Heart right ventricle (tissue), 16 donors: Measurements from ENCODE around the gene PBXIP1. TPM values are rescaled to one million over a fixed set of nuclear protein-coding genes. Genes with fewer than 3 reads are reported as not detected.
"Not testable (repeated sequence)": the region's sequence is repeated elsewhere in the genome, so short reads cannot be mapped to it uniquely, and the experiment has no call there.

ENCODE experiments used
- ATAC-seq, 8 donors: fragments of 200-7000 bp; cut with Tn5 transposase; one replicate each; pipeline ENCODE4 v1.9.1; 2020; ENCODE audit warnings: mild to moderate bottlenecking in 8 of 8, moderate library complexity in 8 of 8, moderate number of reproducible peaks in 1 of 8
- DNase-seq, 2 donors: peaks; one replicate each; pipeline ENCODE4 v3.0.0-alpha.2; 2020
- H3K27ac ChIP-seq, 10 donors: fragments of 200-600 bp; sonication (generic) in 2 of 10; one replicate each; pipeline versions ENCODE4 v1.5.0 to v1.8.0; 2020 to 2022; ENCODE audit warnings: mild to moderate bottlenecking in 3 of 10
- H3K27me3 ChIP-seq, 7 donors: fragments of 200-600 bp; one replicate each; pipeline ENCODE4 v1.8.0; 2021 to 2022; ENCODE audit warnings: mild to moderate bottlenecking in 2 of 7
- H3K36me3 ChIP-seq, 9 donors: fragments of 200-600 bp; sonication (generic) in 1 of 9; one replicate each; pipeline versions ENCODE4 v1.5.0 to v1.8.0; 2020 to 2022; ENCODE audit warnings: mild to moderate bottlenecking in 2 of 9
- H3K4me1 ChIP-seq, 9 donors: fragments of 200-600 bp; sonication (generic) in 1 of 9; one replicate each; pipeline versions ENCODE4 v1.5.0 to v1.8.0; 2020 to 2022; ENCODE audit warnings: mild to moderate bottlenecking in 4 of 9
- H3K4me3 ChIP-seq, 10 donors: fragments of 200-600 bp; sonication (generic) in 2 of 10; one replicate each; pipeline versions ENCODE4 v1.5.0 to v1.8.0; 2020 to 2022; ENCODE audit warnings: mild to moderate bottlenecking in 7 of 10, moderate library complexity in 2 of 10
- H3K9me3 ChIP-seq, 11 donors: fragments of 200-600 bp in 10 of 11; sonication (generic) in 2 of 11; one replicate each; pipeline versions ENCODE4 v1.5.0 to v1.8.0; 2013 to 2022; ENCODE audit warnings: mild to moderate bottlenecking in 2 of 11, control low read depth in 1 of 11, moderate library complexity in 1 of 11
- WGBS, 2 donors: extraction: QIAGEN DNeasy Blood & Tissue Kit; methylation state at CpG; one replicate each; pipeline ENCODE4 v1.1.7; 2013; ENCODE audit warnings: inconsistent platforms in 1 of 2; 5-methylcytosine and 5-hydroxymethylcytosine counted together
- intact Hi-C, 10 donors: fragments of 100-400 bp; cut with DNase I; formaldehyde crosslinking; loops; one replicate each; pipeline versions ENCODE4 v1.11.1 to v1.14.2; 2022
- polyA plus RNA-seq, 2 donors: library from polyadenylated mRNA; stranded (reverse); fragments of 200-250 nt; gene quantifications; one replicate each; pipeline ENCODE4 v1.2.3, GENCODE V29; 2013
- total RNA-seq, 10 donors: library from RNA; stranded (reverse); fragmentation: NEBNext Ultra II Directional in 3 of 10; extraction: Animal tissue kit (Norgen Biotek cat#: 25700) in 3 of 10; gene quantifications; one replicate each; pipeline versions ENCODE4 v1.2.1 to v1.2.4, GENCODE V29; 2021 to 2023
- TF ChIP-seq, protein P1 (sequence below), 9 donors: fragments of 200-600 bp; sonication (generic) in 2 of 9; IDR thresholded peaks; one replicate each; pipeline versions ENCODE4 v1.5.0 to v1.8.0; 2021 to 2022; ENCODE audit warnings: antibody characterized with exemption in 9 of 9, mild to moderate bottlenecking in 5 of 9, moderate library complexity in 1 of 9
- donor health status: Arrhythmogenic right ventricular cardiomyopathy.
- donor health status: ischemic (EF 13 %, LVEDD 7.1; RV severe dilation, severe dysfunction).
- donor health status: healthy with polysubstance abuse.
- donor health status: DM: no; HTN: yes; CAD: no.
- donor health status: DM: no; HTN: no; CAD: no.
- donor health status: ischemic (EF 25% LVEDD 6.9; RV normal size, moderate dysfunction).
- donor health status: ischemic (EF 25% LVEDD 5.7; RV mildly dilated, moderate dysfunction).
- donor health status: healthy.
- donor health status: DM: yes; HTN: yes; CAD: no.
- donor health status: Ischemic cardiomyopathy.
- donor health status: ischemic (EF 35%, LVEDD 5.7; RV mildly dilated, moderate dysfunction).
- donor health status: nonischemic (EF 11% LVEDD 7.7; RV severe dilation, severe dysfunction).
- donor health status: DM: yes; HTN: yes; CAD: no.
- donor health status: PGD.
- donor health status: ischemic (EF 29% LVEDD 5.4; RV normal size, mild dysfunction).
- donor health status: nonischemic (EF 23%, LVEDD 6.1; RV moderate dilation, normal function).

PBXIP1 gene
- total and polyA plus RNA-seq, 12 donors = 25.4 to 75.0 (median 46.0) TPM

GRCh38 chr1:154995301-154995983 is 39.5 kb upstream of the PBXIP1 start:
- H3K36me3 ChIP-seq = peaks cover 0 to 22% (median 2%) of the 10 kb centered on the region in 9 donors
- 61 to 63% methylated on average over 12 to 13 of the region's 13 CpGs for WGBS, 2 donors
- not testable (repeated sequence) for H3K4me3 ChIP-seq, ATAC-seq, H3K9me3 ChIP-seq, H3K27ac ChIP-seq, H3K27me3 ChIP-seq
- TF ChIP-seq, protein P1, sequence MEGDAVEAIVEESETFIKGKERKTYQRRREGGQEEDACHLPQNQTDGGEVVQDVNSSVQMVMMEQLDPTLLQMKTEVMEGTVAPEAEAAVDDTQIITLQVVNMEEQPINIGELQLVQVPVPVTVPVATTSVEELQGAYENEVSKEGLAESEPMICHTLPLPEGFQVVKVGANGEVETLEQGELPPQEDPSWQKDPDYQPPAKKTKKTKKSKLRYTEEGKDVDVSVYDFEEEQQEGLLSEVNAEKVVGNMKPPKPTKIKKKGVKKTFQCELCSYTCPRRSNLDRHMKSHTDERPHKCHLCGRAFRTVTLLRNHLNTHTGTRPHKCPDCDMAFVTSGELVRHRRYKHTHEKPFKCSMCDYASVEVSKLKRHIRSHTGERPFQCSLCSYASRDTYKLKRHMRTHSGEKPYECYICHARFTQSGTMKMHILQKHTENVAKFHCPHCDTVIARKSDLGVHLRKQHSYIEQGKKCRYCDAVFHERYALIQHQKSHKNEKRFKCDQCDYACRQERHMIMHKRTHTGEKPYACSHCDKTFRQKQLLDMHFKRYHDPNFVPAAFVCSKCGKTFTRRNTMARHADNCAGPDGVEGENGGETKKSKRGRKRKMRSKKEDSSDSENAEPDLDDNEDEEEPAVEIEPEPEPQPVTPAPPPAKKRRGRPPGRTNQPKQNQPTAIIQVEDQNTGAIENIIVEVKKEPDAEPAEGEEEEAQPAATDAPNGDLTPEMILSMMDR (IDR thresholded peaks at IDR 0.05) = peak in 8 of 9 donors; percentile 15 to 69 (median 52)
- intact Hi-C loops = loop anchor here in 6 of 10 donors (5.0 kb wide), 1 partner anchor 33 kb away; the partner anchor contains the start of gene PYGO2 (in 6 of the 6)
- DNase-seq = peak in 1 of 2 donors; percentile 67
- peaks cover 8 to 44% (median 18%) of the 10 kb centered on the region in 9 donors for H3K4me1 ChIP-seq

- intact Hi-C loops = no loop called here
- H3K4me1 ChIP-seq = peaks cover 5 to 36% (median 10%) of the 10 kb centered on the region in 9 donors
- no peaks in the 10 kb centered on the region for H3K9me3 ChIP-seq
- H3K27me3 ChIP-seq = no peaks in the 10 kb centered on the region
- ATAC-seq (no peak), DNase-seq (no peak)
- H3K27ac ChIP-seq = no peak overlapping the region
- no peak overlapping the region for H3K4me3 ChIP-seq
- TF ChIP-seq, protein P1 (IDR thresholded peaks at IDR 0.05) = no peak
- peaks cover 0 to 31% (median 6%) of the 10 kb centered on the region in 9 donors for H3K36me3 ChIP-seq
- 71 to 73% methylated on average over 3 of the region's 3 CpGs for WGBS, 2 donors
Measured at GRCh38 chr1:154994591-154994990, 38.7 kb upstream of the PBXIP1 start.

DNA sequence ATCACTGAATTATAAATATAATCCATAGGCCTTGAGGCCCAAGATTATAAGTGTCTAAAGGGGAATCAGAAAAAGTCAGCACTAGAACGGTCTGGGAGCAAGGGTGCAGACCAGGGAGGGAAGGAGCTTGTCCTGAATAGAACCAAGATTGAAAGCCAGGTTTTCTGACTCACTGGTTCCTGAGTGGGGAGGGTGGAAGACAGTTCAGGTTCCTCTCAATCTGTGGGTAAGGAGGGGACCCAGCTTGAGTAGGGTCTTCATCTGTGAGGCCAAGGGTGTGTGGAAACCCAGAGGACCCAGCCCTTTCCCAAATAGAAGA is 38.3 kb upstream of the PBXIP1 start:
- TF ChIP-seq, protein P1 (IDR thresholded peaks at IDR 0.05) = no peak
- peaks cover 5 to 32% (median 7%) of the 10 kb centered on the region in 9 donors for H3K4me1 ChIP-seq
- intact Hi-C loops = no loop called here
- H3K27me3 ChIP-seq = no peaks in the 10 kb centered on the region
- WGBS, 2 donors = 78 to 86% methylated on average over 1 of the region's 1 CpG
- no peaks in the 10 kb centered on the region for H3K9me3 ChIP-seq
- peaks cover 0 to 35% (median 6%) of the 10 kb centered on the region in 9 donors for H3K36me3 ChIP-seq
- ATAC-seq (no peak), DNase-seq (no peak)
- no peak overlapping the region for H3K27ac ChIP-seq
- no peak overlapping the region for H3K4me3 ChIP-seq

GRCh38 chr1:154993572-154994268 is 37.8 kb upstream of the PBXIP1 start, which contains the start of gene LENEP:
LENEP (plus strand) TSS chr1:154993586; CDS start chr1:154993608, 22 bp downstream.
- H3K9me3 ChIP-seq = no peaks in the 10 kb centered on the region
- DNase-seq (no peak), ATAC-seq (no peak)
- no peak within 1 kb of the TSS for H3K27ac ChIP-seq
- peaks cover 0 to 27% (median 1%) of the 10 kb centered on the region in 9 donors for H3K4me1 ChIP-seq
- H3K27me3 ChIP-seq = no peaks in the 10 kb centered on the region
- intact Hi-C loops = no loop called here
- WGBS, 2 donors = 70 to 73% methylated on average over 8 of the region's 8 CpGs
- H3K36me3 ChIP-seq = peaks cover 0 to 40% (median 6%) of the 10 kb centered on the region in 9 donors
- TF ChIP-seq, protein P1 (IDR thresholded peaks at IDR 0.05) = no peak
- no peak within 1 kb of the TSS for H3K4me3 ChIP-seq
